Right hindlimb (tissue), 1 donor: Measurements from ENCODE around the gene KCTD15.

Source experiments
- DNase-seq: peaks from one replicate; pipeline ENCODE4 v3.0.0-alpha.2; 2018

KCTD15 gene, protein sequence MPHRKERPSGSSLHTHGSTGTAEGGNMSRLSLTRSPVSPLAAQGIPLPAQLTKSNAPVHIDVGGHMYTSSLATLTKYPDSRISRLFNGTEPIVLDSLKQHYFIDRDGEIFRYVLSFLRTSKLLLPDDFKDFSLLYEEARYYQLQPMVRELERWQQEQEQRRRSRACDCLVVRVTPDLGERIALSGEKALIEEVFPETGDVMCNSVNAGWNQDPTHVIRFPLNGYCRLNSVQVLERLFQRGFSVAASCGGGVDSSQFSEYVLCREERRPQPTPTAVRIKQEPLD

DNA sequence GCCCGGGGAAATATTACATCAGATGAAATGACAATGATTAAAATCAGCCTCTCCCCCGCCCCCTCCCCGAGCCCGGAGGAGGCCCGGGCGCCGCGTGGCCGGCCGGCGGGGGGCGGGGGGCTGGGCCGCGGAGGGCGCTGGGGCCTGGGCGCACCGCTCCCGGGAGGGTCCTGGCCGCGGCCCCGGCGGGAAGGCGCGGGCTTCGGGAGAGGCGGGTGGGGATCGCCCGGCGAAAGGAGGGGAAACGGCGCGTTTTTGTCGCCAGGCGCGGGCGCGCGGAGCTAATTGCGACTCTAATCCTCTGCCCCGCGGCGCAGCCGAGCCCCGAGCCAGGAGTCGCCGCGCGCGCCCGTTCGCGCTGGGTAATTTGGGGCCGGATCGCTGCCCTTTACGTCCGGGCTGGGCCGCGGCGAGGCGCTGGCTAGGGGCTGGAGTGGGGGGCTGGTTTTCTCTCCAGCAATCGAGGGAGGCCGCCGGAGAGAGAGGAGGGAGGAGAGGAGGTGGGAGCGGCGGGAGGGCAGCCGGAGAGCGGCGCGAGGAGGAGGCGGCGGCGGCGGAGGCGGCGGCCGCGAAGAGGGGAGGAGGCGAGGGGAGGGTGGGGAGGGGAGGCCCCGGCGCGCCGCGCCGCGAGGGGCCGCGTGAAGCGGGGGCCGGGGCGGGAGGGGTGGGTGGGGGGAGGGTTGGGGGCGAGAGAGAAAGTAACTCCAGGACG, at the start of gene KCTD15:
Gene KCTD15 (plus strand): TSS at position 707 of the 712 bp plus-strand sequence. CDS start 3,585 bp downstream, outside the sequence.
- peak; percentile 82 for DNase-seq

DNA sequence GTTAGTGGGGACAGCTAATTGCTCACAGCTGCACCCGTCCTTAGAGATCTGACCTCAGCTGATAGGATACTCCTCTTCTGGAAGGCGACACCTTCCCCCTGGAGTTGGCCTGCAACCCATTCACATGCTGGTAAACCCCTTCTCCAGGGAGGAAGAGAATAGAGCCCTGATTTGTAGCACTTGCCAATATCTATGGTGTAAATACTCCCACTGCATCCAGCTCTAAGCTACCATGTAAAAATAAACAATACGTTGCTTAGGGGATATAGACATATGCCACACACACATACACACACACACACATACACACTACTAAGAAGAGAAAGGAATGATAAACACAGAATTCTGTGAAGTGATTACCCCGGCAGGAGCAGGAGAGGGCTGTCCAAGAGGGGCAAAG, 49.4 kb upstream of the KCTD15 start:
- DNase-seq = no peak

DNA sequence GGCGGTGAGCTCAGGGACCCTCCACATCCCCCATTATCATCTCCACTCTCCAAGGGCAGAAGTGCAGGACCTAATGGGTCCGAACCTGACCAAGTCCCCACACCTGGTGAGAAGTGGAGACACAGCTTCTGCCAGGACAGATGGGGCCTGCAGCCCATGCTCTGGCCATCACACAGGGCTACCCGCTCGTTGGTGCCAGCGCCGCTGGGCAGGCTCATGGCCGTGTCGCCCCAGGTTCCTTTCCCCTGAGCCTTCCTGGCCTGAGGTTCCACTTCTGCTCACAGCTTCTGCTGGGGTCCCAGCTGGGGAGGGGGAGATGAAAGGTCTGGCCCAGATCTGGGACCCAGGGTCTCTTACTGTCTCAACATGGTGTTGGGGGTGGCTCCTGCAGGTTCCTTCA, 48.4 kb upstream of the KCTD15 start:
- DNase-seq = no peak

DNA sequence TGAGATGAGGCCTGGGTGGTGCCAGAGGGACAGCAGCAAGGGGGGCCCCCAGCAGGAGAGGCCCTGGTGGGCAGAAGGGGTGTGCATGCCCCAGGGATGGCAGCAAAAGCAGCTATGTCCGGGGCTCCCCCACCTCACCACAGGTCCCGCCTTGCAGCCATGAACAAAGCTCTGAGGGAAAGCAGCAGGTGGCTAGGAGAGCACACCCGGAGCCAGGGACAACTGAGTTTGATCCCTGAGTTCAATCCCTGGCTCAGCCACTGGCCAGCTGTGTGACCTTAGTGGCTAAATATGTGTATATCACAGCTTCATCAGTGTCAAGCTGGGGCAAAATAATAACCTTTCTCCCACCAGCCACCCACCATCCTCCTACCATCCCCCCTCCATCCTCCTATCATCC, 47.7 kb upstream of the KCTD15 start:
- no peak for DNase-seq

DNA sequence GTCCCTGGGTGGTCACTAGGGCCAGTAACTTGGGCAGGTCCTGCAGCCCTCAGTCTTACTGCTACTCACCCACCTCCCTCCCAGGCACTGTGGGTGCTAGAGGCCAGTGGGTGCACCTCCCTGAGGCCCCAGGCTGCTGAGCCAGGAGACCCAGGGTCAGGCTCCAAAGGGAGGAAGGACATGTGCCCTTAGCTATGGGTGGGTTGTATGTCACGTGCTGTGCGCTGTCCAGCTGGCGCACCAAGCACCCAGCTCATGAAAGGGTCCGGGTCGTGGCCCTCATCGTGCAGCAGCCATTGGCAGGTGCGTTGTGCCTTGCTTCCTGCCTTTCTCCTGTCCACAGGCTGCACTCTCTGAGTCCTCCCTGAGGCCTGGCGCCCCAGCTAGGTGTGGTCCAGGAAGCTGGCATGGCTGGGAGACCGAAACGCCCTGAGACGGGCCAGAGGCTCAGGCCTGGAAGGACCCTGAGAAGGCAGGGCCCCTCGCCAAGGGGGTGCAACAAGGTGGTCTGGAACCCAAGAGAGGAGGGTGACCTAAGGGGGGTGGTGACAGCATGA, 47.0 kb upstream of the KCTD15 start:
- no peak for DNase-seq

DNA sequence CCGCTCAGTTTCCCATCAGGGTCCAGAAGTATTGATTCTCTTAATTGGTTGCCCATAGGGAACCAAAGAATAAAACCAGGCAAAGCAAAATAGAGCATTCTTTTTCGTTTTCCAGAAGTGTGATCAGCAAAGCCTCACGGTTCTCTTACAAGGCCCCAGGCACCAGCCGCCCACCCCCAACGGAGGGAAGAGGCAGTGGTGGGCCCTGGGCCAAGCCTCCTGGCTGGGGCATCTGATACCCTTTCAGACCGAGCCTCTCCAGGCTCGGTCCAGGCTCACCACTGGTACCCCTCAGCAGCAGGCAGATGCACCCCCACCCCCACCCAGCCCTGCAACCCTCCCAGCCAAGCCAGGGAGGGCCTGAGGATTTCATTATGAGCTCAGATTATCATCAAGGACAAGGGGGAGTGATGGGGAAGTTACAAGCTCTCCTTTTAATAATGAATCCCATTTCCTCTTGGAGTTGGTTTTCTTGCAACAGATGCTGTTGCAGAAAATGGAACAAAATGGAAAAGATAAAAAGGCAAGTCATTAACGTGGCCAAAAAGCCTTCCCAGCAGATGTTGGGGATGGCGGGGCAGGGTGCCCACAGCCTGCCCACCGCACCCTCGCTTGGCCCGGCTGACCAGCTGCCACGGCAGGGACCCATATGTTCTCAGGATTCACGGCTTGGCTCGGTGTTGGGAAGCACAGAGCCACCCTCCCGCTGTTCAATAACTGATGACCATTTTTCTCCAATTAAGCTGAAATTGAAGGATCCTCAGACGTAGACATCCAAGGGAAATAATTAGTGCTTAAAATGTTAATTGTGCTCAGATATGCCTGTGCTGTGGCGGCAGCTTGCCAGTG, 45.9 kb upstream of the KCTD15 start:
- DNase-seq = no peak

DNA sequence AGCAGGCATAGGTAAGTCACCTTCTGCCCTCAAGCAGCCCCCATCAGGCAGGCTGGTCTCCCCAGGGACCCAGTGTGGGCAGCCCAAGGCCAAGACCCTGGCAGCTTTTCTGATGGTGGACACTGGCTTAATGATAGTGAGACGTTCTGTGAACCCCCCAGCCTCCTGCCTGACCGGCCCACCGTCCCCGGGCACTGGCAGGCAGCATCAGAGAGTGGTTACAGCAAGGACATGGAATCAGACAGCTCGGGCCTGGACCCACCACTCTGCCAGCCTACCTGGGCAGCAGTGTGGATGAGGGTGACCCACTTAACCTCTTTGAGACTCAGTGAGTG, 45.3 kb upstream of the KCTD15 start:
- no peak for DNase-seq

DNA sequence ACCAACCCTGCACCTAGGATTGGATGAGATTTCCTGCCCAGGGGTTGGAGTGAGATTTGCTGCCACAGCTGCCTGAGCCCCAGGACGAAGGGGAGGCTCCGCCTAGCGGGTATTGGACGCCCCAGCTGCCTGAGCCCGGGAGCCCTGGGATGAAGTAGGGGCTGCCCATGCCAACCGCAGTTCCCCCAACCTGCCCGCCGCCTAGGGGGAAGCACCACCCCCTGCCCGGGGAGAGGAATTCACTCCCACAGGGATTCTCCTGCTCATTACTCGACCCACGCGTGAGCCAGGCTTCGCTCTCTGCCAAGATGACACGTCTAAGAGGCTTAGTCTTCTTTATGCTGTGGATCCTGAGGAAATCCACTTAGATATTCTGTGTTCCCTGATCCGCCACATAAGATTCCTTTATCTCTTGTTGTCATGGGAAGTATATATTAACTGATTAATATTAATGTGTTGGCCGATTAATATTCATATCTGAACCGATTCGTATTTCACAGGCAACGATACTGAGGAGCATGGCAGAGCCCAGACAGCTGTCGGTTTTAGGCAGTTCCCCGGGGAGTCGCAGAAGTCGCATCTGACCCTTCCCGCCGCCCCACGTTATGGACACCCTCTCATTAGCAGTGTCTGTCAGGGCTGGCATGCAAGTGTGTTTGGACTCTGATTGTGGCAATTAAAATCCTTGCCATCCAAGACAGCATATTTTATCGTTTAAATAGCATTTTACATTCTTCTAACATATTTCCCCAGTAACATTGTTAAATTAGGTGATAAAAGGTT, 44.5 kb upstream of the KCTD15 start:
- DNase-seq = no peak

DNA sequence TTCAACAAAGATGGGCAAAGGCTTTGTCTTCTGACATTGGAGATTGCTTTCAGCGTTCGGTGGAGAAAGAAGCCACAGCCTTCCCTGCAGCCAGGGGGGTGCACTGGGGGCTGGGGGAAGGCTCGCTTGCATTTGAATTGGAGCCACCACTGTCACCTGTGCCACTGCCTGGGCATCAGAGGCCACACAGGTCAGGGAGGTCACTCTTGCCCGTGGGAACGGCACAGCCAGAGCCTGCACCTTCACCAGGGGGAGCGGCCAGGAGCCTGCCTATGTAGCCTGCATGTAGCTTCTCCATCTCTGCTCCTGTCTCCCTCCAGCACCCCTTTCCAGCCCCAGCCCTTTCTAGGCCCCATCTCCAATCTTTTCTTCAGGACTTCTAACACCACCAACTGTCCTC, 43.7 kb upstream of the KCTD15 start:
- DNase-seq = no peak

DNA sequence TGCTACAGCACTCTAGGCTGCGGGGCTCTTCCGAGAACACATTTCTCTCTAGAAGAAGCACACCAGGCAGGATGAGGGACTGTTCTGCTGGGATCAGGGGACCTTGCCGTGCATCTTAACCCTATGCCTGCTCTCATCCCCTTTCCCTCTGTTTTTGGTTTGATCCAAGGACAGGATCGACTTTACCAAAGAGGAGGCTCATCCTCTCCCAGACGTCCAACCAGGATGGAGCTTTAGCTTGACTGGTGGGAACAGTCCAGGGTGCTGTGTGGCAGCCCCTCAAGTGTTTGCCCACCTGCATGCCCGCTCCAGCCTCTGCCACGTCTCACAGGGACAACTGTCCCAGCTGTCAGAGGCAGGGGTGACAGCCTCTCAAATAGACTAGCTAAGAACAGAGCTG, 42.3 kb upstream of the KCTD15 start:
- DNase-seq = no peak

DNA sequence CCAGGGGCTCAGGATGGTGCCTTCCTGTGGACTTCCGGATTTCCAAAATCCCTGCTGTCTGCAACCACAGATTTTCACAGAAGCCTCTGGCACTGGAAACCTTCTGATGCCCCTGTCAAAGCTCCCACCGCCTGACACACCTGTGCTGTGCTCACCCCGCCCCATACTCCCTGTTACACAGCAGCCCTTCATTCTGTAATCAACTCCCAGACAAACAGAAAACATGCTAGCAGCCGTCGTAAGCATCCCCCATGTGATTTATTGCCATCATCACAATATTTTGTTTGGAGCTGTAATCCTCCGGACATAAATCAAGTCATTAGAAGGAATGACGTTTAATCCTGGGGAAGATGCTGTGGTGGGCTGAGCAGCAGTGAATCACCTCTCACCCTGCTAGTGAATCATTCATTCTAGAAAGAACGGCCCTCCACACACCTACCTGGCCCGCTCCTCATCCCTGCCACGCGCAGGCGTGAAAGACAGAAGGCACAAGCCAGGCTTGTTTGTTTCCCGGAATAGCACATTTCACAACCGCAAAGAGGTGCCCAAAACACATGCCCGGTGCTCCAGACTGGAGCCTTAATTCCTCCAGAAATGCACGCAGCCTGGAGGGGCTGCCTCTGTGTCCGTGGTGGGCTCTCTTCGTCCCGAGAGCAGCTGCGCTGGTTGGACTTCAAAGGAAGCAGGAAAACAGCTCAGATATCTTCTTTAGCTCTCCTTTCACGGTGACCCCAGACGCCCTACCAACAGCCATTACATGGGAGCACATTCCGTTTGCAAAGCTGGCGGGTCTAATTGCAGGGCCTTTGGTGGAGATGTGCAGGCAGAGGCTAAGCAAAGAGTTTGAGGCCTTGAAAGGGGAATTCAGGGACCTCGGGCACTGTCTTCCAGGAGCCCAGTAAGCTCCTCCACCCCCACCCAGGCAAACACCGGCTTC, 41.3 kb upstream of the KCTD15 start:
- no peak for DNase-seq

DNA sequence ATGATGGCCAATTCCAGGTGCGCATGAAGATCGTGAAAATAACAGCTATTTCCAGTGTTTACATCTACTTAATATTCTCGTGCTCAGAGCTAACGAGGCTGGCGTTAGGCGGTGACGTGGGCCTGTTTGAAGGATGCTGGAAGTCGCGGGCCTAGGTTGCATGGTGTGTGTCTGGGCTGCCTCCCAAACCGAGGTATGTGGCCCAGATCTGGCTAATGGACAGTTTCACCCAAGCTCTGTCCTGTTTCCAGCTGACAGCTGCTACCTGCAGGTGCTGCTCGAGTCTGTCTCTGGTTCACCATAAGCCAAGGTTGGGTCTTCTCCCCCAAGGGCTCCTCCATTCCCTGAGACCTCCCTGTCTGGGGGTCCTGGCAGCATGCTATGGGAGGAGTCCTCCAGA, 40.5 kb upstream of the KCTD15 start:
- no peak for DNase-seq

DNA sequence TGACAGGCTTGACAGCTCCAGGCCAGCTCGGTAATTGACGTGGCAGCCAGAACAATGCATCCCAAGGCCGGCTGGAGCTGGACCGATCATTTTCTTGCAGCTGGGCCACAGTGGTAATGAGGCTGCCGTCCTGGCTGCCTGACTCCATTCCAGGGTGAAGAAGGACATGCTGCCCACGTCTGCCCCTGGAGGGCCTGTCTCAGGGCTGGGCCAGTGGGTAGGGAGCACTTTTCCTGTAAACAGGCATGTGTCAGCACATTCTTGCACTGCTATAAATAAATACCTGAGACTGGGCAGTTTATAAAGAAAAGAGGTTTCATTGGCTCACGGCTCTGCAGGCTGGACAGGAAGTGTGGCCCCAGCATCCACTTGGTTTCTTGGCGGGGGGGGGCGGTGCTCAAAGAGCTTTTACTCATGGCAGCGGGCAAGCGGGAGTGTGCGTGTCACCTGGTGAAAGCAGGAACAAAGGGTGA, 38.1 kb upstream of the KCTD15 start:
- no peak for DNase-seq

DNA sequence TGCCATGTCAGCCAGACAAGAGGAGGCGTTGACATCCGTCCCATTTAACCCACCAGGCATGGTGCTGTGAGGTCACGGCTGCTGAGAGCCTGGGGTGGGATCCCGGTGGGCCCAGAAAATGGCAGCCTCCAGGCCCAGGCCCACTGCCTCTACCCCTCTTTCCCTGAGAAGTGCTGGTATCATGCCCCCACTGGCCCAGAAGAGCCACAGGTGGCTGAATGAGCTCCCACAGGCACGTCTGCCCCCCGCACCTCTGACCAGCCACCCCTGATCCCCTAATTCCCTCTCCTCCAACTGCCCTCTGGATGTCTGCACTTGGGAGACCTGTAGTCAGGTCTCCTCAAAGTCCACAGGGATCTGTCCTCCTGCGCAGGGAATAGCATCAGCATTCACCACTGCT, 37.3 kb upstream of the KCTD15 start:
- DNase-seq = no peak

DNA sequence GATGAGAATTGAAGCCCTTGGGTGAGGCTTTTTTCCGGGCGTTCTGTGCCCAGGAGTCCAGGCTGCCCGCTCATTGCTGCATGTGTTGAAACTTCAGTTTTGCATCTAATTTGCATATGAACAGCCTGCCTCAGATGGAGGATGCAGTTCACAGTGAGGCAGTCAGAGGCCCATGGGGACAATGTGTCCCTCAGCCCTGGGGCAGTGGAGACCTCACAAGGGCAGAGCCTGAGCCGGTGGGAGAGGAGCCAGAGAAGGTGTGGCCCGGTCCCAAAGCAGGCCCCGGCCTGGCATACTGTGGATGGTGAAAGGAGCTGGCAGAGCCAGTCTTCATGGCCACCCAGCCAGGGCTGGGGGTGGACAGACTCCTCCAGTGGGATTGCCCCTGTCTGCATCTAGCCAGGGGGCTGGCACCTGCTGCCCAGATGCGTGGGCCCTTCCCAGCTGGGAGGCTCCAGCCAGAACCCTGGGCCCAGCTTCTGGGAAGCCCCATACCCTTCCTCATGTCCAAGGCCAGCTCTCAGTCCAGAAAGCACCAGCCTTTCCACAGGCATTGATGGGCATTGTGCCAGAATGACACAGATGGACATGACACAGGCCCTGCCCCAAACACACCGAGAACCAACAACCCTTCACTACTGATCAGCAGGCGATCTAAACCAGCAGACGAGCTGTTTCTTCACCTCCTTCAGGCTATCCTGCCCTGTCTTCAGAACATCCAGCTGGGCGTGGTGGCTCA, 32.9 kb upstream of the KCTD15 start:
- DNase-seq = no peak

DNA sequence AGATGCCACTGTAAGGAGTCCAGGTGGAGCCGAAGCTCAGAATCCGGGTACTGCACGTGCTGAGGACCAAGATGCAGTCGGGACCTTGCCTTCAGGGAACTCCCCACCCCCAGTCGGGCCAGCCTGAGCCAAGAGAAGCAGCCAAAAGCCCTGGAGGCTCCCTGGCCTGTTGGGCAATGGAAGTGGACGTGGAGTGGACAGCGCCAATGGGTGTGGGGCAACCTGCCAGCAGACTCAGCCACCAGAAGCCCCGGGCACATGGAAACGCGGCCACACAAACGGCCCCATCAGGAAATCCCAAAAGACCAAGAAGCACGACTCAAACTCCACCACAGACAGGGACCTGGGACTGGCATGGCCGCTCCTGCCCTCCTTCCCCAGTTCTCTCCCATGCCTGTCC, 30.0 kb upstream of the KCTD15 start:
- DNase-seq = no peak

DNA sequence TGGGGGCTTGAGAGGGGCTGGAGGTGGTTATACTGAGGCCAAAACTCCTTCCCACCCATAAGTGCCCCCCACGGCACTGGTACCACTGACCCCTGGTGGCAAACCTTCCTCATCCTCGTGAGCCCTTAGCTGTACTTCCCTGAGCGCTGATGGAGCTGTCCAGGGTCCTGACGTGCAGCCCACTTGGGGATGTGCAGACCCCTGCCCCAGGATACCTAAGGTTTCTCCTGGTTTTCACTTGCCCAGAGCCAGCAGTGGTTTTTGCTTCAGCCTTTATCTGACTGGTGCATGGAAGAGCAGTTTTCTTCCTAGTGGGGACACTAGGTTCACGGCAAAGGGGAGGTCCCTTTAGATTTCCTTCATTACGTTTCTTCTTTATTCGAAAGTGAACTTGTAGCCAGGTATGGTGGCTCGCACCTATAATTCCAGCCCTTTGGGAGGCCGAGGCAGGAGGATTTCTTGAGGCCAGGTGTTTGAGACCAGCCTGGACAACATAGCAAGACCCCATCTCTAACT, 28.7 kb upstream of the KCTD15 start:
- peak; percentile 47 for DNase-seq

DNA sequence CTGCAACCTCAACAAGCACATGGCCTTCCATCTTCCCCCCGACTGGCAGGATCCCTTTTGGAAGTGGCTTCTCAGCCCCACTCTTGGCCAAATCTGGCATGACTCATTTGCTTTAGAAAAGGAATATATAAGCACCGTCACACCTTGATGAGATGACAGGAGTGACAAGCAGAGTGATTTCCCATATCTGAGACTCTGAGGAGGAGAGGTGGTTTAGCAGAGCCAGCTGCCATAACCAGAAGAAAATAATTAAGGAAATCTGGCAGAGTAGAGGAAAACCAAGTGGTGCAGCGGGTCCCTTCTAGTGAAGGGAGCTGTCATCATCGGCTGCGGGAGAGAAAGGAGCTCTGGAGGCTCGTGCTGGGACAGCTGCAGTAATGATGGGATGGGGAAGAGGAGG, 27.5 kb upstream of the KCTD15 start:
- DNase-seq = no peak

DNA sequence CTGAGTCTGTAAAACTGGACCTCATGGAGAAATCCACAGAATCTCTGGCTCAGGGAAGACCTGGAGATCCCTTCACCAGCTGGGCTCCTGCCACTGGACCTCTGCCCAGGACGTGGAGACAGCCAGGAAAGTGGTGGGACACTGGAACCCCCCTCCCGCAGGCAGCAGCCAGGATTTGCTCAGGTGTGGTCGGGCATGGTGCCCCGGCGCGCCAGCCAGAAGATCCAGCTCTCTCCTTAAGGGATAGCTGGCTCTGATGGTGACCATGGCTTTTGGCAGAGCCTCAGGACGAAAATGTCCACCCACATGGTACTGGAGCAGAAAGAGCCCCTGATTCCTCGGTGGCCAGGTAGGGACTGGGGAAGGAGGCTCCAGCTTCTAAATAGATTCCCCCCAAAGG, 26.6 kb upstream of the KCTD15 start:
- DNase-seq = no peak

DNA sequence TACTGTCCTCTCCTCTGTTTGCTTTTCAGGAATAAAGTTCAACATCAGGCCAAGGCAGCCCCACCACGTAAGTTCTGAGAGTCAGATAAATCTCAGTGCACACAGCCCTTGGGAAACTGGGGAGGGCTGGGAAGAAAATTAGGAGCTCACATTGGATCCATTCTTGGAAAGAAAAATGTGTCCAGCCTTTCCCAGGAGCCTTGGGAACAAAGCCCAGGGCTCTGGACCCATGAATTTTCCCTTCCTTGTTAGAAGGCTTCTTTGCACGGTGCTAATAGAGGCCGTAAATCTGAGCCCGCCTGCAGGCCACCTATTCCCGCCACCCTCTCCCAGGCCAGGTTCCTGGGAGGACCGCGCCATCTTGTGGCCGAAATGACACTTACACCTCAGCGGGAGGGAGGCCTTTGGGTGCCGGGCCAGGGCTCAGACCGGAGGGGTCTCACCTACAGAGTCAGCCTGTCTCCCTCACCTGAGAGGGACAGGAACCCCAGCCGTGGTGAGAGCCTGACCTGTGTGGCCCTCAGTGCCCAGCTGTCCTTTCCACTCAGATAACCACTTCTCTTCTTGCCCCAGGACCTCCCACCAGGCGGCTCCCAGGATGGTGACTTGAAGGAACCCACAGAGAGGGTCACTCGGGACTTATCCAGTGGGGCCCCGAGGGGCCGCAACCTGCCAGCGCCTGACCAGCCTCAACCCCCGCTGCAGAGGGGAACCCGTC, 25.1 kb upstream of the KCTD15 start:
- DNase-seq = peak; percentile 70
